ENCODE results near the gene COL23A1.

COL23A1 gene

DNA sequence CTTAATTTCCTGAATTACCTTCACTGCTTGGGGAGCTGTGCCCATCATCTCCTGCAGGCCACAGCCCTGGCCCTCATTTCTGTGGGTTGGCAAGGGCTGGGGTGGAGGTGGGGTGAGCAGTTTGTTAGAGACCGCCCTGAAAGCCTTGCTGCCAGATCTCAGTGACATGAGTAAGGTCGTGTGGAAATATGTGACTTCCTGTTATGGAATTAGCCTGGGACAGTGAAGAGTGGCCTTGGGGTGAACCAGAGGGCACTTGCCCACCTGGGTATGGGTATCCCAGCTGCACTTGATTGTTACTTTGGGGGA lies 388.3 kb downstream of the COL23A1 start:
- Histone ChIP-seq H3K4me2 (ENCODE audit: low read depth, low read length) (no peak overlapping the region), H3K9me3 (replicated peaks; ENCODE audit: insufficient read depth, low read length) (no peaks in the 10 kb centered on the region), H3K4me3 (ENCODE audit: low read length) (no peak overlapping the region), H3K4me1 (ENCODE audit: low read length) (peaks cover 10% of the 10 kb centered on the region), H3K9me2 (replicated peaks; ENCODE audit: insufficient read depth, low read length) (no peaks in the 10 kb centered on the region), H3K9ac (ENCODE audit: low read length) (no peak overlapping the region), H4K20me1 (ENCODE audit: insufficient read depth, low read length) (peaks cover 16% of the 10 kb centered on the region), H2AFZ (ENCODE audit: low read length) (no peak overlapping the region), H3K79me2 (ENCODE audit: low read length) (peaks cover 28% of the 10 kb centered on the region), H3F3A (ENCODE audit: insufficient read depth, low read length) (peaks cover 13% of the 10 kb centered on the region), H3K36me3 (replicated peaks; ENCODE audit: insufficient read depth, low read length) (peaks cover 13% of the 10 kb centered on the region), H3K27ac (ENCODE audit: low read length) (no peak overlapping the region), H3K27me3 (replicated peaks; ENCODE audit: insufficient read depth, low read length) (no peaks in the 10 kb centered on the region)
- TF ChIP-seq, protein P1, sequence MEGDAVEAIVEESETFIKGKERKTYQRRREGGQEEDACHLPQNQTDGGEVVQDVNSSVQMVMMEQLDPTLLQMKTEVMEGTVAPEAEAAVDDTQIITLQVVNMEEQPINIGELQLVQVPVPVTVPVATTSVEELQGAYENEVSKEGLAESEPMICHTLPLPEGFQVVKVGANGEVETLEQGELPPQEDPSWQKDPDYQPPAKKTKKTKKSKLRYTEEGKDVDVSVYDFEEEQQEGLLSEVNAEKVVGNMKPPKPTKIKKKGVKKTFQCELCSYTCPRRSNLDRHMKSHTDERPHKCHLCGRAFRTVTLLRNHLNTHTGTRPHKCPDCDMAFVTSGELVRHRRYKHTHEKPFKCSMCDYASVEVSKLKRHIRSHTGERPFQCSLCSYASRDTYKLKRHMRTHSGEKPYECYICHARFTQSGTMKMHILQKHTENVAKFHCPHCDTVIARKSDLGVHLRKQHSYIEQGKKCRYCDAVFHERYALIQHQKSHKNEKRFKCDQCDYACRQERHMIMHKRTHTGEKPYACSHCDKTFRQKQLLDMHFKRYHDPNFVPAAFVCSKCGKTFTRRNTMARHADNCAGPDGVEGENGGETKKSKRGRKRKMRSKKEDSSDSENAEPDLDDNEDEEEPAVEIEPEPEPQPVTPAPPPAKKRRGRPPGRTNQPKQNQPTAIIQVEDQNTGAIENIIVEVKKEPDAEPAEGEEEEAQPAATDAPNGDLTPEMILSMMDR (IDR thresholded peaks at IDR 0.05; ENCODE audit: low read length), result no peak
- TF ChIP-seq EZH2 (optimal IDR thresholded peaks at IDR 0.05; ENCODE audit: low read depth, low read length), result no peak
- TF ChIP-seq EZH2phosphoT487 (IDR thresholded peaks at IDR 0.05; ENCODE audit: low read length), result no peak
- no peak for DNase-seq

DNA sequence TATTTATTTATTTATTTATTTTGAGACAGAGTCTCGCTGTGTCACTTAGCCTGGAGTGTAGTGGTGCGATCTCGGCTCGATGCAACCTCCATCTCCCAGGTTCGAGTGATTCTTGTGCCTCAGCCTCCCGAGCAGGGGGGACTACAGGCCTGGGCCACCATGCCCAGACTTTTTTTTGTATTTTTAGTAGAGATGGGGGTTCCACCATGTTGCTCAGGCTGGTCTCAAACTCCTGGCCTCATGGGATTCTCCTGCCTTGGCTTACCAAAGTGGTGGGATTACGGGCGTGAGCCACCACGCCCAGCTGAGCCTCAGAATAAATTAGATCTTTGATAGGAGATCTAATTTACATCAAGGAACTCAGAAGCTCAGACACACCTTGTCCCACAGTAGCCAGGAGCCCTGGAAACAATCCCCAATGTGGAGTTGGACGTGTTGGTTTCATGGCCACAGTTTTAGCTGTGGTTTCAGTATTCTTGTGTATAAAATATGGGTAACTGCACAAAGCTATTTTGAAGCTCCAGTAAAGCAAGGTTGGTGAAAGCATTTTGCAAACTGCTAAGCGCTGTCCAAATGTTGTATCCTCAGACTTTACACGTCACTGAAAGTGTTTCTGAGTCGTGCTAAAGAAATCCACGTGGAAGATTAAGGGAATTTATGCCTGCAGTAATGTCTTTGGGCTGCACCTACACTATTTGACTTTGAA lies 388.8 kb downstream of the COL23A1 start:
- H3K27ac ChIP-seq (ENCODE audit: low read length), result no peak overlapping the region
- no peak overlapping the region for H3K4me2 ChIP-seq (ENCODE audit: low read depth, low read length)
- H3K36me3 ChIP-seq (replicated peaks; ENCODE audit: insufficient read depth, low read length), result peaks cover 8% of the 10 kb centered on the region; the same call in 1 of the 2 replicates
- peaks cover 23% of the 10 kb centered on the region for H3K79me2 ChIP-seq (ENCODE audit: low read length)
- peaks cover 7% of the 10 kb centered on the region for H3K4me1 ChIP-seq (ENCODE audit: low read length)
- no peaks in the 10 kb centered on the region for H3K9me3 ChIP-seq (replicated peaks; ENCODE audit: insufficient read depth, low read length)
- H3K27me3 ChIP-seq (replicated peaks; ENCODE audit: insufficient read depth, low read length), result no peaks in the 10 kb centered on the region
- no peak overlapping the region for H3K9ac ChIP-seq (ENCODE audit: low read length)
- TF ChIP-seq EZH2phosphoT487 (IDR thresholded peaks at IDR 0.05; ENCODE audit: low read length) (no peak), EZH2 (optimal IDR thresholded peaks at IDR 0.05; ENCODE audit: low read depth, low read length) (no peak)
- TF ChIP-seq, protein P1 (IDR thresholded peaks at IDR 0.05; ENCODE audit: low read length), result no peak
- H3K4me3 ChIP-seq (ENCODE audit: low read length), result no peak overlapping the region
- no peak overlapping the region for H2AFZ ChIP-seq (ENCODE audit: low read length)
- H3F3A ChIP-seq (ENCODE audit: insufficient read depth, low read length), result peaks cover 10% of the 10 kb centered on the region
- H4K20me1 ChIP-seq (ENCODE audit: insufficient read depth, low read length), result peaks cover 11% of the 10 kb centered on the region
- DNase-seq, result no peak
- no peaks in the 10 kb centered on the region for H3K9me2 ChIP-seq (replicated peaks; ENCODE audit: insufficient read depth, low read length)

DNA sequence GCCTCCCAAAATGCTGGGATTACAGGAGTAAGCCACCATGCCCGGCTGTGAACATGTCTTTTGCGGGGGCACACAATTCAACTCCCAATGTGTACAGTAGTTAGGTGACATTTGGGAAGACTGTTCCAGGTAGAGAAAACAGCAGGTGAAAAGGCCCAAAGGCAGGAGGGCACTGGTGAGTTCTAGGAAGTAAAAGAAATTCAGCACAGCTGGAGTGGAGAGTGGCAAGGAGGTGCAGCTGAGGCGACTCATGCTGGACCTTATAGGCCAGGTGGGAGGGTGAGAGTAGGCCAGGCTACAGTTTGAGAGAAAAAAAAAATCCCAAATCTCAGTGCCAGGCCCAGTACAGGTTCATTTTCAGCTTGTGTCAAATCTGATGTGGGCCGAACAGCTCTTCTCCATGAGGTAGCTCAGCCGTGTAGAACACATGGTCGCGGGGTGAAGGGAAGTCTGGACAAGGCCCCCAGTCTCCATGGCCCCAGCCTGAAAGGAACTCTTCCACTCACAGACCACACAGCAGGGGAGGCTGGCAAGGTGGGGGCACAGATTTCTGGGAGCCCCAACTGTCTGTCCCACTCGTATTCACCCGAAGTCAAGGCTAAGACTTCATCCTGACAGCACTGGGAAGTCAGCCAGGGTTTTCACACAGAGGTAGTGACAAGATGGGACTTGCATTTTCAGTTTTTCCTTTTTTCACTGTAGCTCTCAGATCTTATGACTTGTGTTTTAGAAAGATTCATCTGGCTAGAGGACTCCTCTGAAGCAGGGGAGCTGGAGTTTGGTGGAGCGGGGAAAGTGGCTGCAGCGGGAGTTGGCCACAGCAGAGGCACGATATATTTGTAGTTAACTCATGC lies 390.4 kb downstream of the COL23A1 start:
- H3K79me2 ChIP-seq (ENCODE audit: low read length), result peaks cover 9% of the 10 kb centered on the region
- H3K9me3 ChIP-seq (replicated peaks; ENCODE audit: insufficient read depth, low read length), result no peaks in the 10 kb centered on the region
- peaks cover 3% of the 10 kb centered on the region for H3K27me3 ChIP-seq (replicated peaks; ENCODE audit: insufficient read depth, low read length)
- H3K4me1 ChIP-seq (ENCODE audit: low read length), result no peaks in the 10 kb centered on the region
- no peaks in the 10 kb centered on the region for H4K20me1 ChIP-seq (ENCODE audit: insufficient read depth, low read length)
- no peak overlapping the region for H3K4me3 ChIP-seq (ENCODE audit: low read length)
- TF ChIP-seq EZH2 (optimal IDR thresholded peaks at IDR 0.05; ENCODE audit: low read depth, low read length), result no peak
- TF ChIP-seq, protein P1 (IDR thresholded peaks at IDR 0.05; ENCODE audit: low read length), result no peak
- TF ChIP-seq EZH2phosphoT487 (IDR thresholded peaks at IDR 0.05; ENCODE audit: low read length), result no peak
- no peak overlapping the region for H3K9ac ChIP-seq (ENCODE audit: low read length)
- no peaks in the 10 kb centered on the region for H3K36me3 ChIP-seq (replicated peaks; ENCODE audit: insufficient read depth, low read length)
- DNase-seq, result no peak
- H3K9me2 ChIP-seq (replicated peaks; ENCODE audit: insufficient read depth, low read length), result no peaks in the 10 kb centered on the region
- no peaks in the 10 kb centered on the region for H3F3A ChIP-seq (ENCODE audit: insufficient read depth, low read length)
- H3K4me2 ChIP-seq (ENCODE audit: low read depth, low read length), result no peak overlapping the region
- no peak overlapping the region for H3K27ac ChIP-seq (ENCODE audit: low read length)
- H2AFZ ChIP-seq (ENCODE audit: low read length), result no peak overlapping the region

Measured in MM.1S (cell line).